Astrocyte of the spinal cord (primary cell): ENCODE results near the gene MDM2.

ENCODE experiments used
- DNase-seq: peaks from one replicate; pipeline ENCODE4 v3.0.0; 2011; ENCODE audit warnings: low read depth, low spot score
- H3K4me3 ChIP-seq: 2 replicates; pipeline ENCODE4 v1.5.1; 2011; ENCODE audit warnings: low read depth, mild to moderate bottlenecking, low read length, moderate library complexity
- in situ Hi-C: cut with HindIII; loops from 2 replicates; pipeline ENCODE4 v1.10.0; 2017; ENCODE audit warnings: low sequenced_read_pairs
- TF ChIP-seq, protein P1 (sequence below): IDR thresholded peaks from 2 replicates; pipeline ENCODE4 v1.5.1; 2012; ENCODE audit warnings: low read depth, mild to moderate bottlenecking, low read length, inconsistent platforms

Gene MDM2

DNA sequence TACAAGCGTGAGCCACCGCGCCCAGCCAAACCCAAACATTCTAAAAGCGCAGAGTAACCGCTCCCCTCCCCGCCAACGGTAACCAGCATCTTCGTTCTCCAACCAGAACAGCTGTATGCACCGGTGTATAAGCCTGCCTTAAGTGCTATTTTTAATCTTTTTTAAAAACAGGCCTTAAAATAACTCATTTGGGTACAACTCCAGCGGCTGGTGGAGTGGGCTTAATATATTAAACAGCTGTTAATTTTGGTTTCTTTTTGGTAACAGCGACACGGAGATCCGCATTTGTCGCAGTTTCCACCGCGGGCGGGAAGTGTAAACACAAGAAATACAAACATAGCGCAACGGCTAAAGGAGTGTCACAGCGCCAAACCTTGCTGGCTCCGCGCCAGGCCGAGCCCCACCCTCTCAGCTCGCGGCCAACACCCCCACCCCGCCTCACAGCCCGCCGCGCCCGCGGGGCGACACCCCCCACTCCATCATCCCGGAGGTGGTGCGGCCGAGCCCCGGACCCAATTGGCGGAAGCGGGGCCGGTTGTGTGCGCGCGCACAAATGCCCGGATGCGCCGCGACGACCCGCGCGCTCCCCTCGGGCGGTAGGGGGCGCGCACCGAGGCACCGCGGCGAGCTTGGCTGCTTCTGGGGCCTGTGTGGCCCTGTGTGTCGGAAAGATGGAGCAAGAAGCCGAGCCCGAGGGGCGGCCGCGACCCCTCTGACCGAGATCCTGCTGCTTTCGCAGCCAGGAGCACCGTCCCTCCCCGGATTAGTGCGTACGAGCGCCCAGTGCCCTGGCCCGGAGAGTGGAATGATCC lies at the start of gene MDM2:
MDM2 (plus strand) TSS at position 602 of the 812 bp plus-strand sequence. CDS start 301 bp downstream, outside the sequence.
- TF ChIP-seq, protein P1, sequence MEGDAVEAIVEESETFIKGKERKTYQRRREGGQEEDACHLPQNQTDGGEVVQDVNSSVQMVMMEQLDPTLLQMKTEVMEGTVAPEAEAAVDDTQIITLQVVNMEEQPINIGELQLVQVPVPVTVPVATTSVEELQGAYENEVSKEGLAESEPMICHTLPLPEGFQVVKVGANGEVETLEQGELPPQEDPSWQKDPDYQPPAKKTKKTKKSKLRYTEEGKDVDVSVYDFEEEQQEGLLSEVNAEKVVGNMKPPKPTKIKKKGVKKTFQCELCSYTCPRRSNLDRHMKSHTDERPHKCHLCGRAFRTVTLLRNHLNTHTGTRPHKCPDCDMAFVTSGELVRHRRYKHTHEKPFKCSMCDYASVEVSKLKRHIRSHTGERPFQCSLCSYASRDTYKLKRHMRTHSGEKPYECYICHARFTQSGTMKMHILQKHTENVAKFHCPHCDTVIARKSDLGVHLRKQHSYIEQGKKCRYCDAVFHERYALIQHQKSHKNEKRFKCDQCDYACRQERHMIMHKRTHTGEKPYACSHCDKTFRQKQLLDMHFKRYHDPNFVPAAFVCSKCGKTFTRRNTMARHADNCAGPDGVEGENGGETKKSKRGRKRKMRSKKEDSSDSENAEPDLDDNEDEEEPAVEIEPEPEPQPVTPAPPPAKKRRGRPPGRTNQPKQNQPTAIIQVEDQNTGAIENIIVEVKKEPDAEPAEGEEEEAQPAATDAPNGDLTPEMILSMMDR, result peak; percentile 63
- DNase-seq, result peak; percentile 91
- in situ Hi-C loops, result no loop called here
- H3K4me3 ChIP-seq, result peak within 1 kb of the TSS; percentile 98

DNA sequence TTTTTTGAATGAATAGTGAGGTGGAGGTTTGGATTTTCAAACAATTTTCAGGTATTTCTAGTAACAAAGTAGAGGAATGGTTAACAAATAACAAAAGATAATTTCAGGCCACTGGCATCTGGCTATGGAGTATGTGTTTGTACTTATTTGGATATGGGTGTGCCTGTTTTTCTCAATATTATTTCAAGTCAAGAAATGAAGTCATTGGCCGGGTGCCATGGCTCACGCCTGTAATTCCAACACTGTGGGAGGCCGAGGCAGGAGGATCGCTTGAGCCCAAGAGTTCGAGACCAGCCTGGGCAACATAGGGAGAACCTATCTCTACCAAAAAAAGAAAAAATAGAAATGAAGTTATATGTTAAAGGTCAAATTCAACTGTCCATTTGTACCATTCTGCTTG lies 48.1 kb upstream of the MDM2 start:
- no peak overlapping the region for H3K4me3 ChIP-seq
- TF ChIP-seq, protein P1, result no peak
- no peak for DNase-seq
- in situ Hi-C loops, result no loop called here

DNA sequence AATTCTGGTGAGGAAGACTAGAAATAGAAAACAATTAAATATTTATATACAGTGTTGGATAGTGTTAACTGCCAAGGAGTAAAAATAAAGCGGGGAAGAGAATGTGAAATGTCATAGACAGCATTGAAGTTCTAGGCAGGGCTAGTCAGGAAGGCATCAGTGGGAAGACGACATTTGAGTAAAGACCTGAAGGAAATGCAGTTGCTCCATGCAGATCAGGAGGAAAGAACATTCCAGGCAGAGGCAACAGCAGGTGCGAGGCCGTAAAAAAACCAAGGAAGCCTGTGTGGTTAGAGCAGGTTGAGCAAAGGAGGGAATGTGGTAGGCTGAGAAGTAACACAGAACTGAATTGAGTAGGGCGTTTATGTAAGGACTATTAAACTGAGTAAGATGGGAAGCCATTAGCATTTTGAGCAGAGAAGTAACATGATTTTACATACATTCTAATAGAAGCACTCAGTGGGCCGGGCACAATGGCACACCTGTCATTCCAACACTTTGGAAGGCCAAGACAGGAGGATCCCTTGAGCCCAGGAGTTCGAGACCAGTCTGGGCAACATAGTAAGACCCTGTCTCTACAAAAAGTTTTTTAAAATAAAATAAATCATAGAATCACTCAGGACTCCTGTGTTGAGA lies 47.1 kb upstream of the MDM2 start:
- no peak overlapping the region for H3K4me3 ChIP-seq
- TF ChIP-seq, protein P1, result no peak
- in situ Hi-C loops, result no loop called here
- no peak for DNase-seq

DNA sequence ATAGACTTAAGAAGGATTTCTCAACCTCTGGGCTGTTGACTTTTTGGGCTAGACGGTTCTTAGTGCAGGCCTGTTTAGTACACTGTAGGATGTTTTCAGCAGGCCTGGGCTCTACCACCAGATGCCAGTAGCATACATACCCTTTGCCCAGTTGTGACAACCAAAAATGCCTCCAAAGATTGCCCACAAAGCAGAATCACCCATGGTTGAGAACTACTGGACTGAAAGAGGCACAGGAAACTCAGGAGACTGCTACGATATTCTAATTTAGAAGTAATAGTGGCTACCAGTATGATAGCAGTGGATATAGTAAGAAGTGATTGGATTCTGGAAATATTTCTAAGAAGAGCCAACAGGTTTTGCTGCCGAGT lies 46.5 kb upstream of the MDM2 start:
- no peak overlapping the region for H3K4me3 ChIP-seq
- TF ChIP-seq, protein P1, result no peak
- in situ Hi-C loops, result no loop called here
- no peak for DNase-seq

DNA sequence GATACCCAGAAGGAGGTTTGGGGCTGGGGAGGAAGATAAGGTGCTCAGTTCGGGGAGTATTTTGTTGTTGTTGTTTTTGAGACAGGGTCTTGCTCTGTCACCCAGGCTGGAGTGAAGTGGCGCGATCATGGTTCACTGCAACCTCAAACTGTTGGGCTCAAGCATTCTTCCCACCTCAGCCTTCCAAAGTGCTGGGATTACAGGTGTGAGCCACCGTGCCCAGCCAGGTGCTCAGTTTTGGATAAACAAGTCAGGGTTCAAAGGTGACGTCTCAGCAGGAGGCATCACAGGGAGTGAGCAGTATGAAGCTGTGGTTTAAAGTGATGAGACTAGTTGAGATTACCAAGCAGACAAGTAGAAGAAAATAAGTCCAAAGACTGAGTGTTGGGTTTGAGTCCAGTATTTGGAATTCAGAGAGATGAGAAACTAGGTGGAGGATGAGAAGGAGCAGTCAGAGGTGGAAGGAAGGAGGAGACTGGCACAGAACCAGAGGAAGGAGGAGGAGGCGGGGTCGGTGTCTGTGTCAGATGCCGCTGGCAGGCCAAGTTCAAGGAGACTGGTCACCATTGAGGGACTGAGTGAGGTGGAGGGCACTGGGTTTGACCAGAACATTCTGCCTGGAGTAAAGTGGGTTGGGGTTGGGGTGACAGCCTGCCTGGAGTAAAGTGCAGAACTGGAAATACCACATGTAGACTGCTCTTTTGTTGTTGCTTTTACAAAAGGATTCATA lies 45.9 kb upstream of the MDM2 start:
- H3K4me3 ChIP-seq, result no peak overlapping the region
- no peak for DNase-seq
- TF ChIP-seq, protein P1, result no peak
- in situ Hi-C loops, result no loop called here

DNA sequence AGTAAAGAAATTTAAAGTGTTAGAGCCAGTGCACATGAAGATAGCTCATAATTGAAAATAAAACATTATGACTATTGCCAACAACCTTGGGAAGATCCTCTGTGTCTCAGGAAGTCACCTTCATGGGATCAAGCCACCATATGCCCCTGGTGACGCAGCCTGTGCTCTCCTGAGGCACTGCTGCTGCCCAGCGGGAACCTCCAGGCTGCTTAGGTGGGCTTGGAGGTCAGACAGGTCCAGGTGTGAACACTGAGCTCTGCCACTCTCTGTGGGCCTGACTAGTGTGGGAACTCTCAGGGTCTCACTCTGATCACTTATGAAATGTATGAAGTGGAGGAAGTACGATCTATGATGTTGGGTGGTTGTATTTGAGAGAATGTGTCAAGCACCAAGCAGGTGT lies 45.3 kb upstream of the MDM2 start:
- DNase-seq, result no peak
- H3K4me3 ChIP-seq, result no peak overlapping the region
- TF ChIP-seq, protein P1, result no peak
- in situ Hi-C loops, result no loop called here
